Neural progenitor cell (in vitro differentiated cells): ENCODE results near the gene IKBKE. TPM values are rescaled to one million over a fixed set of nuclear protein-coding genes. Genes with fewer than 3 reads are reported as not detected.

Source experiments
- DNase-seq: peaks from one replicate; pipeline ENCODE4 v3.0.0-alpha.2; 2016; ENCODE audit warnings: low spot score
- H2AFZ ChIP-seq: fragments of 200-600 bp; sonication (generic); replicated peaks from 2 replicates; pipeline ENCODE4 v1.6.1; 2016; ENCODE audit warnings: antibody characterized with exemption
- H3F3A ChIP-seq: fragments of 200-600 bp; sonication (generic); 2 replicates; pipeline ENCODE4 v1.6.1; 2016; ENCODE audit warnings: antibody characterized with exemption, low read depth
- H3K27ac ChIP-seq: fragments of 200-600 bp; sonication (generic); 2 replicates; pipeline ENCODE4 v1.5.1; 2016; ENCODE audit warnings: mild to moderate bottlenecking
- H3K27me3 ChIP-seq: fragments of 200-600 bp; sonication (generic); 2 replicates; pipeline ENCODE4 v1.6.1; 2016; ENCODE audit warnings: mild to moderate bottlenecking, moderate library complexity
- H3K36me3 ChIP-seq: fragments of 200-600 bp; sonication (generic); 2 replicates; pipeline ENCODE4 v1.5.1; 2016
- H3K4me1 ChIP-seq: fragments of 200-600 bp; sonication (generic); 2 replicates; pipeline ENCODE4 v1.6.1; 2016; ENCODE audit warnings: mixed run types
- H3K4me2 ChIP-seq: fragments of 200-600 bp; sonication (generic); 2 replicates; pipeline ENCODE4 v1.6.1; 2016
- H3K4me3 ChIP-seq: fragments of 200-600 bp; sonication (generic); 2 replicates; pipeline ENCODE4 v1.5.1; 2016
- H3K79me2 ChIP-seq: fragments of 200-600 bp; sonication (generic); 2 replicates; pipeline ENCODE4 v1.6.1; 2016; ENCODE audit warnings: low read depth
- H3K9ac ChIP-seq: fragments of 200-600 bp; sonication (generic); 2 replicates; pipeline ENCODE4 v1.6.1; 2016
- H3K9me3 ChIP-seq: fragments of 200-600 bp; sonication (generic); 2 replicates; pipeline ENCODE4 v1.5.1; 2016; ENCODE audit warnings: low read depth
- H4K20me1 ChIP-seq: fragments of 200-600 bp; sonication (generic); 2 replicates; pipeline ENCODE4 v1.6.1; 2016; ENCODE audit warnings: low read depth
- H3K27ac Mint-ChIP-seq: 3 replicates; pipeline ENCODE4 v1.8.0; 2021; ENCODE audit warnings: mixed read lengths
- H3K27me3 Mint-ChIP-seq: 2 replicates; pipeline ENCODE4 v1.8.0; 2022; ENCODE audit warnings: low read depth, mild to moderate bottlenecking, inconsistent platforms, moderate library complexity, mixed read lengths; ENCODE audit not compliant: insufficient read depth
- H3K36me3 Mint-ChIP-seq: 3 replicates; pipeline ENCODE4 v1.8.0; 2021; ENCODE audit warnings: mixed read lengths
- H3K4me1 Mint-ChIP-seq: 3 replicates; pipeline ENCODE4 v1.8.0; 2021; ENCODE audit warnings: mixed read lengths
- H3K4me3 Mint-ChIP-seq: 3 replicates; pipeline ENCODE4 v1.8.0; 2021; ENCODE audit warnings: mild to moderate bottlenecking, moderate library complexity, mixed read lengths
- H3K9me3 Mint-ChIP-seq: 3 replicates; pipeline ENCODE4 v1.8.0; 2020; ENCODE audit warnings: mixed read lengths
- EZH2 ChIP-seq: fragments of 200-600 bp; sonication (generic); IDR thresholded peaks from 2 replicates; pipeline ENCODE4 v1.6.1; 2017; ENCODE audit warnings: antibody characterized with exemption, mild to moderate bottlenecking, moderate library complexity
- EZH2phosphoT487 ChIP-seq: fragments of 200-600 bp; sonication (generic); IDR thresholded peaks from 2 replicates; pipeline ENCODE4 v1.6.1; 2017; ENCODE audit warnings: antibody characterized with exemption
- total RNA-seq: library from RNA; depleted of rRNA; stranded (reverse); fragments of >200 nt; gene quantifications from 2 replicates; pipeline ENCODE4 v1.2.3, GENCODE V29; 2015; ENCODE audit warnings: low replicate concordance
- TF ChIP-seq, protein P1 (sequence below): fragments of 200-600 bp; sonication (generic); IDR thresholded peaks from 2 replicates; pipeline ENCODE4 v1.5.1; 2017; ENCODE audit warnings: antibody characterized with exemption, mild to moderate bottlenecking

The IKBKE gene
- total RNA-seq, 1 donor from 2014 or later, result 0.26 TPM

DNA sequence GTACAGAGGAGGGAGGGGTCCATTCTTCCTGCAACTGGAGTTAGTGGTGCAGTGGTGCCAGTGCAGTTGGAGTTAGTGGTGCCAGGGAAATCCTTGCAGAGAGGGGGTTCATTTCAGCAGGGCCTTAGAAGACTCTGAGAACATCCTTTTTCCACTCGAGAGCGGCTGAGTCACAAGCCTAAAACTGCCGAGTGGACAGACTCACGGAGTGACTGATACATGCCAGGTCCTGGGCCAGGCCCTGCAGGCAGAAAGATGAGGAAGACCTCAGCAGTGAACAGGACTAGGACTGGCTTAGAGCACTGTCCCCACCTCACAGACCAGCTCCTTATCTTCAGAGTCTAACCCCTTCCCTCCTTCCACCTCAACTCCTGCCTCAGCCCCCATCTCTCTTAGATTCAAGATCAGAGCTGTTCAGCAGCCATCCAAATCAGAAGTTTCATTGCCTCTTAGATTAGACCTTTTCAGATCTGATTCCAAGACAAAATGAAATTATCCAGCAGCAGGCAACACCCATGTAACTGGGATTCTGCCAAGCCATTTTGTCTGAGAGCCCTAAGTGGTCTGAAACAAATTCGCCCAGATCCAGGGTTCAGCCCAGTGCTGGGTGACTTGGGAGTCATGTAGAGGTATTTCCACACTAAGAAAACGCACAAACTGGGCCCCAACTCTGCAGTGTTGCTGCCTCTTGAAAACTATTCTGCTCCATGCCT, 12.7 kb upstream of the IKBKE start:
- no peaks in the 10 kb centered on the region for H3K9me3 ChIP-seq
- H3K4me1 ChIP-seq, result peaks cover 30% of the 10 kb centered on the region
- peaks cover 25% of the 10 kb centered on the region for H3F3A ChIP-seq
- H3K27me3 ChIP-seq, result no peaks in the 10 kb centered on the region
- no peak overlapping the region for H3K9ac ChIP-seq
- no peak overlapping the region for H3K27ac ChIP-seq
- H3K4me2 ChIP-seq, result no peak overlapping the region
- no peak overlapping the region for H2AFZ ChIP-seq
- H3K9me3 Mint-ChIP-seq, result no peaks in the 10 kb centered on the region
- DNase-seq, result no peak
- H3K4me1 Mint-ChIP-seq, result peaks cover 46% of the 10 kb centered on the region
- no peak overlapping the region for H3K4me3 Mint-ChIP-seq
- no peak for TF ChIP-seq EZH2phosphoT487
- TF ChIP-seq, protein P1, sequence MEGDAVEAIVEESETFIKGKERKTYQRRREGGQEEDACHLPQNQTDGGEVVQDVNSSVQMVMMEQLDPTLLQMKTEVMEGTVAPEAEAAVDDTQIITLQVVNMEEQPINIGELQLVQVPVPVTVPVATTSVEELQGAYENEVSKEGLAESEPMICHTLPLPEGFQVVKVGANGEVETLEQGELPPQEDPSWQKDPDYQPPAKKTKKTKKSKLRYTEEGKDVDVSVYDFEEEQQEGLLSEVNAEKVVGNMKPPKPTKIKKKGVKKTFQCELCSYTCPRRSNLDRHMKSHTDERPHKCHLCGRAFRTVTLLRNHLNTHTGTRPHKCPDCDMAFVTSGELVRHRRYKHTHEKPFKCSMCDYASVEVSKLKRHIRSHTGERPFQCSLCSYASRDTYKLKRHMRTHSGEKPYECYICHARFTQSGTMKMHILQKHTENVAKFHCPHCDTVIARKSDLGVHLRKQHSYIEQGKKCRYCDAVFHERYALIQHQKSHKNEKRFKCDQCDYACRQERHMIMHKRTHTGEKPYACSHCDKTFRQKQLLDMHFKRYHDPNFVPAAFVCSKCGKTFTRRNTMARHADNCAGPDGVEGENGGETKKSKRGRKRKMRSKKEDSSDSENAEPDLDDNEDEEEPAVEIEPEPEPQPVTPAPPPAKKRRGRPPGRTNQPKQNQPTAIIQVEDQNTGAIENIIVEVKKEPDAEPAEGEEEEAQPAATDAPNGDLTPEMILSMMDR, result no peak
- TF ChIP-seq EZH2, result no peak
- no peaks in the 10 kb centered on the region for H3K36me3 ChIP-seq
- H3K4me3 ChIP-seq, result no peak overlapping the region
- no peaks in the 10 kb centered on the region for H3K27me3 Mint-ChIP-seq
- H3K79me2 ChIP-seq, result no peaks in the 10 kb centered on the region
- peaks cover 53% of the 10 kb centered on the region for H3K36me3 Mint-ChIP-seq
- no peak overlapping the region for H3K27ac Mint-ChIP-seq
- H4K20me1 ChIP-seq, result no peaks in the 10 kb centered on the region

DNA sequence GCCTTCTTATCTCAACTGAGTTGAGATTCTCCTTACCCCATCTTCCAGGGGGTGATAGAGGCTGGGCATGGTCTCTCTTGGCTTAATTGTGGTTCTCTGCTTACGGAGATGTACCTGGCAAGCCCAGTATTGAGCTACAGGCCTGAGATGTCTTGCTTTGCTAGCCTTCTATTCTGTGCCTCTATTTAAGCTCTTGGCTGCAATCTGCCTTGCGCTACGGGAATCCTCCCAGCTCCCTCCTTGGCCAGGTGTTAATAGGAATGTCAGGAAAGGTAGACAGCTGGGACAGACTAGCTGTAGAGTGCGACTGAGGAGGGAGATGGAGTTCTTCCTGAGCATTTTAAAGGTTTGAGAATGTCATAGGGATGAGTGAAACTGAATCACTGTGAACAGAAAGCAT, 10.6 kb upstream of the IKBKE start:
- no peaks in the 10 kb centered on the region for H3K27me3 ChIP-seq
- H3K9me3 ChIP-seq, result no peaks in the 10 kb centered on the region
- H3K27ac ChIP-seq, result no peak overlapping the region
- no peak overlapping the region for H3K4me3 Mint-ChIP-seq
- H3K9ac ChIP-seq, result no peak overlapping the region
- no peak overlapping the region for H3K4me3 ChIP-seq
- H3K36me3 ChIP-seq, result no peaks in the 10 kb centered on the region
- H4K20me1 ChIP-seq, result no peaks in the 10 kb centered on the region
- no peak overlapping the region for H3K27ac Mint-ChIP-seq
- no peaks in the 10 kb centered on the region for H3K9me3 Mint-ChIP-seq
- no peak overlapping the region for H2AFZ ChIP-seq
- H3K4me2 ChIP-seq, result no peak overlapping the region
- TF ChIP-seq EZH2phosphoT487, result no peak
- TF ChIP-seq EZH2, result no peak
- TF ChIP-seq, protein P1, result no peak
- peaks cover 36% of the 10 kb centered on the region for H3K4me1 Mint-ChIP-seq
- H3K79me2 ChIP-seq, result no peaks in the 10 kb centered on the region
- peaks cover 22% of the 10 kb centered on the region for H3F3A ChIP-seq
- H3K27me3 Mint-ChIP-seq, result peaks cover 2% of the 10 kb centered on the region
- peaks cover 19% of the 10 kb centered on the region for H3K4me1 ChIP-seq
- DNase-seq, result no peak
- H3K36me3 Mint-ChIP-seq, result peaks cover 51% of the 10 kb centered on the region

DNA sequence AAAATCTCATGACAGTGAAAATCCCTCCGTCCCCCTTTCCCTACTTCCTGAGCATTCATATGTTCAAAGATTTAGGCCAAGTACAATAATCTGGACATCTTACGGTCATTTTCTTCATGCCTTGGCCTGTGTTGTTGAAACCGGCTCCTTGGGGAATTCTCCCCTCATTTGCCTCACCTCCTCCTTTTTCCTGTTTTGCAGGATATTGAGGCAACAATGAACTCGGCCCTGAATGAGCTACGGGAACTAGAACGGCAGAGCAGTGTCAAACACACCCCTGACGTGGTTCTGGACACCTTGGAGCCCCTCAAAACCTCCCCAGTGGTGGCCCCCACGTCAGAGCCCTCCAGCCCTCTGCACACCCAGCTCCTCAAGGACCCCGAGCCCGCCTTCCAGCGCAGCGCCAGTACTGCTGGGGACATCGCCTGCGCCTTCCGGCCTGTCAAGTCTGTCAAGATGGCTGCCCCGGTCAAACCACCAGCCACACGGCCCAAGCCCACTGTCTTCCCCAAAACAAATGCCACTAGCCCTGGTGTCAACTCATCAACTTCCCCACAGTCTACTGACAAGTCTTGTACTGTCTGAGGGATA, 9.3 kb upstream of the IKBKE start:
- H3K4me1 Mint-ChIP-seq, result peaks cover 29% of the 10 kb centered on the region

More for the DNA sequence above, 9.3 kb upstream of the IKBKE start:
- Mint-ChIP-seq H3K27me3 (peaks cover 2% of the 10 kb centered on the region), H3K9me3 (no peaks in the 10 kb centered on the region), H3K27ac (no peak overlapping the region), H3K4me3 (no peak overlapping the region), H3K36me3 (peaks cover 49% of the 10 kb centered on the region)
- Histone ChIP-seq H3K9me3 (no peaks in the 10 kb centered on the region), H3K27me3 (no peaks in the 10 kb centered on the region), H4K20me1 (no peaks in the 10 kb centered on the region), H3K79me2 (no peaks in the 10 kb centered on the region), H2AFZ (no peak overlapping the region), H3K4me2 (no peak overlapping the region), H3K9ac (no peak overlapping the region), H3F3A (peaks cover 9% of the 10 kb centered on the region), H3K27ac (no peak overlapping the region), H3K4me3 (no peak overlapping the region), H3K36me3 (no peaks in the 10 kb centered on the region), H3K4me1 (peaks cover 6% of the 10 kb centered on the region)
- TF ChIP-seq EZH2phosphoT487 (no peak), EZH2 (no peak)
- TF ChIP-seq, protein P1, result no peak
- DNase-seq, result no peak
